Astrocyte (in vitro differentiated cells and primary cell): Measurements from ENCODE around the gene UGCG.

Experiments
- EZH2 ChIP-seq: IDR thresholded peaks from 2 replicates; pipeline ENCODE4 v1.6.1; 2012; ENCODE audit warnings: mild to moderate bottlenecking, low read length, inconsistent platforms; ENCODE audit not compliant: insufficient read depth
- TF ChIP-seq, protein P1 (sequence below): IDR thresholded peaks from 2 replicates; pipeline ENCODE4 v1.5.1; 2011; ENCODE audit warnings: low read depth, mild to moderate bottlenecking, inconsistent platforms, low read length, moderate library complexity; ENCODE audit not compliant: insufficient read depth

DNA sequence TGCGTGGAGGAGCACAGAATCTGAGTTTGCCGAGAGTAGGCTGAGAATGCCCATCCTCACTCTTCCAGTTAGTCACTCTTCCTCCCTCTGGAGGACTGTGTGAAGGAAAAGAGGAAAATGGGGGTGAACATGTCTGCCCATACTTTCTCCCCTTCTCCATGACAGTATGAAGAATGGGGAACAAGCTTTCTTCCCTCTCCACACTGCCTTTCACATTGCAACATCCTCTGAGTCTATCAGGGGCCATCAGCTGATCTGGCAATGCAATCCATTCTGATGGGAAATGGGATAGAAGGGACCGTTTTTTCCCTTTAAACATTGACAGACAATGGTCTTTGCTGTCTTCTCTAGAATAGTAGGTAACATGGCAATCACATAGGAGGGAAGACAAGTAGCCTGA is 56.8 kb downstream of the UGCG start:
- TF ChIP-seq, protein P1, sequence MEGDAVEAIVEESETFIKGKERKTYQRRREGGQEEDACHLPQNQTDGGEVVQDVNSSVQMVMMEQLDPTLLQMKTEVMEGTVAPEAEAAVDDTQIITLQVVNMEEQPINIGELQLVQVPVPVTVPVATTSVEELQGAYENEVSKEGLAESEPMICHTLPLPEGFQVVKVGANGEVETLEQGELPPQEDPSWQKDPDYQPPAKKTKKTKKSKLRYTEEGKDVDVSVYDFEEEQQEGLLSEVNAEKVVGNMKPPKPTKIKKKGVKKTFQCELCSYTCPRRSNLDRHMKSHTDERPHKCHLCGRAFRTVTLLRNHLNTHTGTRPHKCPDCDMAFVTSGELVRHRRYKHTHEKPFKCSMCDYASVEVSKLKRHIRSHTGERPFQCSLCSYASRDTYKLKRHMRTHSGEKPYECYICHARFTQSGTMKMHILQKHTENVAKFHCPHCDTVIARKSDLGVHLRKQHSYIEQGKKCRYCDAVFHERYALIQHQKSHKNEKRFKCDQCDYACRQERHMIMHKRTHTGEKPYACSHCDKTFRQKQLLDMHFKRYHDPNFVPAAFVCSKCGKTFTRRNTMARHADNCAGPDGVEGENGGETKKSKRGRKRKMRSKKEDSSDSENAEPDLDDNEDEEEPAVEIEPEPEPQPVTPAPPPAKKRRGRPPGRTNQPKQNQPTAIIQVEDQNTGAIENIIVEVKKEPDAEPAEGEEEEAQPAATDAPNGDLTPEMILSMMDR = no peak
- TF ChIP-seq EZH2 = no peak
